NB4 (cell line): ENCODE data around the gene NFATC1.

Experiments
- DNase-seq: peaks from one replicate; pipeline ENCODE4 v3.0.0; 2010; ENCODE audit warnings: low read depth
- H3K4me3 ChIP-seq: one replicate; pipeline ENCODE4 v1.5.1; 2011; ENCODE audit warnings: mild to moderate bottlenecking, low read depth, low read length, moderate library complexity
- CTCF ChIP-seq: IDR thresholded peaks from one replicate; pipeline ENCODE4 v1.5.1; 2012; ENCODE audit warnings: low read depth, low read length
- MYC ChIP-seq: IDR thresholded peaks from 2 replicates; pipeline ENCODE4 v1.6.1; 2011; ENCODE audit warnings: low read depth, low read length
- POLR2A ChIP-seq: IDR thresholded peaks from 2 replicates; pipeline ENCODE4 v1.6.1; 2011; ENCODE audit warnings: mild to moderate bottlenecking; ENCODE audit not compliant: insufficient read length; ENCODE audit errors: extremely low read depth
- TF ChIP-seq, protein P1 (sequence below): IDR thresholded peaks from 2 replicates; pipeline ENCODE4 v1.6.1; 2011; ENCODE audit warnings: low read depth, low read length

NFATC1 gene

GRCh38 chr18:79563949-79564348 lies 168.2 kb downstream of the NFATC1 start:
- TF ChIP-seq MYC (no peak), CTCF (no peak), POLR2A (no peak)
- TF ChIP-seq, protein P1, sequence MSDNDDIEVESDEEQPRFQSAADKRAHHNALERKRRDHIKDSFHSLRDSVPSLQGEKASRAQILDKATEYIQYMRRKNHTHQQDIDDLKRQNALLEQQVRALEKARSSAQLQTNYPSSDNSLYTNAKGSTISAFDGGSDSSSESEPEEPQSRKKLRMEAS = no peak
- DNase-seq = no peak
- no peak overlapping the region for H3K4me3 ChIP-seq

DNA sequence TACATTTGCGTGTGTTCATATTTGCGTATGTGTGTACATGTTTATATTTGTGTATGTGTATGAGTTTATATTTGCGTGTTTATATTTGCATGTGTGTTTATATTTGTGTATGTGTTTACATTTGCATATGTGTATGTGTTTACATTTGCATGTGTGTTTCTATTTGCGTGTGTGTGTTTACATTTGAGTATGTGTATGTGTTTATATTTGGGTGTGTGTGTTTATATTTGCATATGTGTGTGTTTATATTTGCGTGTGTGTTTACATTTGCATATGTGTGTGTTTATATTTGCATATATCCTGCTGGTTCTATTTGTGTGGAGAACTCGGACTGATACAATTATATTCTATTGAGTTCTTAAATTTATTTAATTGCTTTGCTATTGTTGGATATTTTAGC lies 168.7 kb downstream of the NFATC1 start:
- DNase-seq = no peak
- H3K4me3 ChIP-seq = no peak overlapping the region
- TF ChIP-seq, protein P1 = no peak
- TF ChIP-seq POLR2A = no peak

GRCh38 chr18:79566771-79567431 lies 171.2 kb downstream of the NFATC1 start:
- DNase-seq = peak; percentile 90
- H3K4me3 ChIP-seq = no peak overlapping the region
- TF ChIP-seq CTCF (no peak), POLR2A (no peak), MYC (peak; percentile 64)
- TF ChIP-seq, protein P1 = no peak; the same call in 1 of the 2 replicates

- TF ChIP-seq CTCF (no peak), POLR2A (no peak), MYC (no peak)
- TF ChIP-seq, protein P1 = no peak
- no peak overlapping the region for H3K4me3 ChIP-seq
- no peak for DNase-seq
Observed at GRCh38 chr18:79567481-79568147, 171.9 kb downstream of the NFATC1 start.

DNA sequence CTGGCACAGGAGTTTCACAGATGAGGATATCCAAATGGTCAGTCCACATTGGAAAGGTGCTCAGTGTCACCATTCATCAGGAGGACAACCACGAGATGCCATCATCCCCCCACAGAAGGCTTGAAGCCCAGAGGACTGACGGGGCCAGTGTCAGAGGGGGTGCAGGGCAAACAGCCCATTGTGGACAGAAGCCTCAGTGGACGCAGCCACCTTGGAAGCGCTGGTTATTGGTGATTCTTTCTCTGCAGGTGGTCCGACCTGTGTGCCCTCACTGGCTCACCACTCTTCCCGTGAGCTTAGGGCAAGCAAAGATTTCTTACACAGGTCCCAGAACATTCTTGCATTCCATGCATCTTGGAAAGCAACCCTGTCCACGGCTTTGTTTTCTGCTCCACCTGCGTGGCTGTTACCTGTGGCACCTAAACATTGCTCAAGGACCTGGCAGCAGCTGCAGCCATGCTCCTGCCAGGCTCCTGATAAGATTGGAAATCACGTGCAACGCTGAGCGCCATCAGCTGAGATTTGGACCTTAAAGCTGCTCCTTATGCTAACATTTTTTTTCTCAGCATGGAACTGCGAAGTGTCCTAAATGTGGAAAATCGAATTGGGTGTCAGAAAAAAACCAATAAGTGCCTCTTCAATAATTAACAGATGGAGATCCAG lies 172.9 kb downstream of the NFATC1 start:
- no peak overlapping the region for H3K4me3 ChIP-seq
- TF ChIP-seq MYC (no peak), CTCF (no peak), POLR2A (no peak)
- TF ChIP-seq, protein P1 = no peak
- DNase-seq = no peak

GRCh38 chr18:79569720-79570119 lies 174.0 kb downstream of the NFATC1 start:
- H3K4me3 ChIP-seq = no peak overlapping the region
- no peak for DNase-seq
- TF ChIP-seq POLR2A = no peak
